Endothelial cell of umbilical vein (primary cell): Measurements from ENCODE around the gene ARHGEF28. TPM values are rescaled to one million over a fixed set of nuclear protein-coding genes. Genes with fewer than 3 reads are reported as not detected.

Source experiments
- BruUV-seq: library from RNA; stranded (reverse); fragments of 400-500 nt; replicated peaks from 2 replicates; lab custom pipeline; 2021; lab: Mats Ljungman, UMichigan
- CTCF ChIA-PET: fragments of 300-600, 350-600 bp; sonication (Branson Sonifier 250); formaldehyde crosslinking; loops from one replicate; lab custom pipeline; 2021; ENCODE audit warnings: antibody characterized with exemption, inconsistent platforms; lab: Charles Lee
- POLR2A ChIA-PET: fragments of 300-600, 350-600 bp; sonication (Branson Sonifier 250); formaldehyde crosslinking; loops from one replicate; lab custom pipeline; 2021; ENCODE audit warnings: antibody characterized with exemption, inconsistent platforms; lab: Charles Lee
- DNase-seq: peaks from one replicate; pipeline ENCODE4 v3.0.0-alpha.2; 2011; ENCODE audit warnings: low read depth, low spot score
- FAIRE-seq: peaks from 2 replicates; lab custom pipeline; 2011; peaks lifted over from hg19 to GRCh38; lab: Jason Lieb, UNC
- H2AFZ ChIP-seq: 2 replicates; pipeline ENCODE4 v1.6.0; 2012; ENCODE audit warnings: low read depth, low read length, control low read depth, inconsistent platforms
- H3K27ac ChIP-seq: 2 replicates; pipeline ENCODE4 v1.5.1; 2011; ENCODE audit warnings: low read depth, mild to moderate bottlenecking, control low read depth, low read length, moderate library complexity; ENCODE audit not compliant: insufficient read depth
- H3K27me3 ChIP-seq, 2 experiments: 2 replicates each; pipeline versions ENCODE4 v1.6.0 to v1.6.1; 2011; ENCODE audit warnings: low read length in 2 of 2, mixed read lengths in 1 of 2; ENCODE audit not compliant: control insufficient read depth in 2 of 2, insufficient read depth in 2 of 2
- H3K36me3 ChIP-seq, 2 experiments: 2 replicates in 1 of 2; 3 replicates in 1 of 2; pipeline ENCODE4 v1.5.1; 2011; ENCODE audit warnings: low read length in 2 of 2, mild to moderate bottlenecking in 1 of 2, moderate library complexity in 1 of 2; ENCODE audit not compliant: control insufficient read depth in 2 of 2, insufficient read depth in 2 of 2; ENCODE audit errors: extremely low read depth in 1 of 2
- H3K4me1 ChIP-seq: 3 replicates; pipeline ENCODE4 v1.5.1; 2011; ENCODE audit warnings: mild to moderate bottlenecking, low read length; ENCODE audit not compliant: control insufficient read depth, insufficient read depth; ENCODE audit errors: extremely low read depth
- H3K4me2 ChIP-seq: 2 replicates; pipeline ENCODE4 v1.6.1; 2011; ENCODE audit warnings: low read length, control low read depth, mixed read lengths; ENCODE audit not compliant: insufficient read depth
- H3K4me3 ChIP-seq, 3 experiments: fragments of 200-600 bp in 1 of 3; sonication (generic), shearing (Covaris generic) in 1 of 3; replicated peaks in 1 of 3; 2 replicates each; pipeline ENCODE4 v1.5.1; 2011 to 2016; ENCODE audit warnings: control low read depth in 3 of 3, low read length in 3 of 3, mild to moderate bottlenecking in 2 of 3, inconsistent platforms in 1 of 3, low read depth in 1 of 3, moderate library complexity in 1 of 3; ENCODE audit not compliant: insufficient read depth in 1 of 3
- H3K79me2 ChIP-seq: 2 replicates; pipeline ENCODE4 v1.6.0; 2012; ENCODE audit warnings: low read length, inconsistent platforms; ENCODE audit not compliant: control insufficient read depth, insufficient read depth
- H3K9ac ChIP-seq: replicated peaks from 2 replicates; pipeline ENCODE3; 2011; ENCODE audit warnings: low read length, control low read depth; ENCODE audit not compliant: insufficient read depth; ENCODE audit errors: extremely low read depth
- H3K9me1 ChIP-seq: replicated peaks from 3 replicates; pipeline ENCODE4 v1.6.0; 2011; ENCODE audit warnings: mild to moderate bottlenecking, low read length; ENCODE audit not compliant: control insufficient read depth, insufficient read depth; ENCODE audit errors: extremely low read depth
- H3K9me3 ChIP-seq: replicated peaks from 2 replicates; pipeline ENCODE4 v1.5.1; 2012; ENCODE audit warnings: low read length, inconsistent platforms; ENCODE audit not compliant: control insufficient read depth, insufficient read depth
- H4K20me1 ChIP-seq: replicated peaks from 2 replicates; pipeline ENCODE3; 2011; ENCODE audit warnings: mild to moderate bottlenecking, low read length; ENCODE audit not compliant: control insufficient read depth, insufficient read depth; ENCODE audit errors: extremely low read depth
- CTCF ChIP-seq, 2 donors: IDR thresholded peaks; 1 replicate in 1 of 2; 2 replicates in 1 of 2; pipeline ENCODE4 v1.5.1; 2011; ENCODE audit warnings: low read length in 2 of 2, mild to moderate bottlenecking in 2 of 2, moderate library complexity in 2 of 2, control low read depth in 1 of 2, inconsistent platforms in 1 of 2, low read depth in 1 of 2; ENCODE audit not compliant: insufficient read depth in 1 of 2; ENCODE audit errors: extremely low read depth in 1 of 2
- EZH2 ChIP-seq: IDR thresholded peaks from 2 replicates; pipeline ENCODE4 v1.6.1; 2012; ENCODE audit warnings: borderline replicate concordance, low read depth, mild to moderate bottlenecking, moderate library complexity, low read length, inconsistent platforms; ENCODE audit not compliant: severe bottlenecking
- FOS ChIP-seq: IDR thresholded peaks from 2 replicates; pipeline ENCODE4 v1.6.1; 2011; ENCODE audit warnings: mild to moderate bottlenecking, low read length, moderate library complexity, borderline replicate concordance; ENCODE audit not compliant: insufficient read depth
- GATA2 ChIP-seq: IDR thresholded peaks from 2 replicates; pipeline ENCODE4 v1.7.0; 2011; ENCODE audit warnings: low read depth, mild to moderate bottlenecking, moderate library complexity, mixed read lengths, low read length; ENCODE audit not compliant: insufficient read length, insufficient read depth
- JUN ChIP-seq: IDR thresholded peaks from 2 replicates; pipeline ENCODE4 v1.6.1; 2011; ENCODE audit warnings: borderline replicate concordance, low read depth; ENCODE audit not compliant: insufficient read length, insufficient read depth
- MYC ChIP-seq: IDR thresholded peaks from one replicate; pipeline ENCODE4 v1.6.1; 2011; ENCODE audit warnings: mild to moderate bottlenecking, low read depth, low read length
- POLR2A ChIP-seq: IDR thresholded peaks from 2 replicates; pipeline ENCODE4 v1.6.1; 2012; ENCODE audit warnings: low read depth, mild to moderate bottlenecking, control low read depth, low read length
- POLR2AphosphoS5 ChIP-seq: IDR thresholded peaks from 2 replicates; pipeline ENCODE4 v1.6.1; 2012; ENCODE audit warnings: low read depth, mild to moderate bottlenecking, control low read depth, low read length, moderate library complexity; ENCODE audit not compliant: insufficient read depth
- dilution Hi-C: fragments of 300-500 bp; cut with MboI; formaldehyde crosslinking; loops from one replicate; pipeline ENCODE4 v1.15.0; 2019; ENCODE audit warnings: low sequenced_read_pairs; ENCODE audit not compliant: extremely low pct_ligation_motif_present
- intact Hi-C: fragments of 100-400 bp; cut with micrococcal nuclease; formaldehyde crosslinking; loops from one replicate; pipeline ENCODE4 v1.10.0; 2022
- polyA plus RNA-seq, 4 experiments: library from polyadenylated mRNA; depleted of rRNA in 3 of 4; stranded (reverse) in 3 of 4; unstranded in 1 of 4; fragments of >200 nt; gene quantifications; 2 replicates each; pipeline versions ENCODE4 v1.2.1 to v1.2.3, GENCODE V29; 2011 to 2012; ENCODE audit warnings: missing spikeins in 1 of 4
- total RNA-seq: library from RNA; stranded (reverse); gene quantifications from 2 replicates; pipeline ENCODE4 v1.2.3, GENCODE V29; 2021
- TF ChIP-seq, protein P1 (sequence below): IDR thresholded peaks from 2 replicates; pipeline ENCODE4 v1.6.1; 2011; ENCODE audit not compliant: insufficient read depth, insufficient read length

The ARHGEF28 gene
- total and polyA plus RNA-seq, 2 donors (not counting 3 experiments of a cell fraction or from before 2014, with no cell fraction given) = 29.5 to 108 TPM

GRCh38 chr5:73835726-73836125 is 209.7 kb downstream of the ARHGEF28 start:
- Histone ChIP-seq H2AFZ (no peak overlapping the region), H3K79me2 (peaks cover 28% of the 10 kb centered on the region), H3K9me3 (no peaks in the 10 kb centered on the region), H3K9ac (no peak overlapping the region), H3K4me1 (peaks cover 4% of the 10 kb centered on the region), H3K36me3 (peaks cover 9 to 17% of the 10 kb centered on the region in 2 experiments), H3K4me3 (no peak overlapping the region), H3K27ac (no peak overlapping the region), H3K4me2 (no peak overlapping the region), H3K9me1 (no peaks in the 10 kb centered on the region), H4K20me1 (peaks cover 4% of the 10 kb centered on the region), H3K27me3 (no peaks in the 10 kb centered on the region)
- dilution Hi-C loops = no loop called here
- BruUV-seq = no TSS peak
- intact Hi-C loops = no loop called here
- ChIA-PET CTCF (no interaction called here), POLR2A (no interaction called here)
- DNase-seq (no peak), FAIRE-seq (no peak)
- TF ChIP-seq CTCF (IDR thresholded peaks at IDR 0.05; ENCODE audit: extremely low read depth in 1 of 2, insufficient read depth in 1 of 2, low read depth in 1 of 2, low read length in 2 of 2) (no peak), EZH2 (no peak), POLR2AphosphoS5 (no peak), POLR2A (no peak), MYC (no peak), JUN (no peak), GATA2 (no peak), FOS (no peak)
- TF ChIP-seq, protein P1, sequence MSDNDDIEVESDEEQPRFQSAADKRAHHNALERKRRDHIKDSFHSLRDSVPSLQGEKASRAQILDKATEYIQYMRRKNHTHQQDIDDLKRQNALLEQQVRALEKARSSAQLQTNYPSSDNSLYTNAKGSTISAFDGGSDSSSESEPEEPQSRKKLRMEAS = no peak
